H9 (cell line): ENCODE results near the gene HIPK4. TPM values are rescaled to one million over a fixed set of nuclear protein-coding genes. Genes with fewer than 3 reads are reported as not detected.

Source experiments
- DNase-seq: peaks from one replicate; pipeline ENCODE4 v3.0.0-alpha.2; 2017
- H2AFZ ChIP-seq: one replicate; pipeline ENCODE4 v1.6.1; 2013; ENCODE audit warnings: mild to moderate bottlenecking, low read length, control low read depth, moderate library complexity
- H2AK5ac ChIP-seq: 2 replicates; pipeline ENCODE4 v1.6.1; 2013; ENCODE audit warnings: low read length, control low read depth, mixed read lengths; ENCODE audit not compliant: insufficient read length
- H2BK120ac ChIP-seq: one replicate; pipeline ENCODE4 v1.6.1; 2013; ENCODE audit warnings: low read depth, mild to moderate bottlenecking, low read length, control low read depth, inconsistent platforms; ENCODE audit not compliant: poor library complexity, severe bottlenecking
- H2BK12ac ChIP-seq: 2 replicates; pipeline ENCODE4 v1.6.1; 2013; ENCODE audit warnings: low read length, control low read depth, mixed read lengths, low read depth; ENCODE audit not compliant: insufficient read length
- H2BK15ac ChIP-seq: 2 replicates; pipeline ENCODE4 v1.6.1; 2013; ENCODE audit warnings: low read depth, low read length, control low read depth
- H2BK20ac ChIP-seq: one replicate; pipeline ENCODE4 v1.6.1; 2013; ENCODE audit warnings: low read depth, mild to moderate bottlenecking, low read length, control low read depth, inconsistent platforms; ENCODE audit not compliant: poor library complexity, severe bottlenecking
- H2BK5ac ChIP-seq: 2 replicates; pipeline ENCODE4 v1.6.1; 2013; ENCODE audit warnings: low read length, control low read depth, mixed read lengths; ENCODE audit not compliant: insufficient read length
- H3K14ac ChIP-seq: 2 replicates; pipeline ENCODE4 v1.6.1; 2013; ENCODE audit warnings: low read length, control low read depth; ENCODE audit not compliant: insufficient read depth
- H3K18ac ChIP-seq: 2 replicates; pipeline ENCODE4 v1.6.1; 2013; ENCODE audit warnings: low read depth, mild to moderate bottlenecking, mixed read lengths, low read length, control low read depth; ENCODE audit not compliant: insufficient read length
- H3K23ac ChIP-seq: 2 replicates; pipeline ENCODE4 v1.6.1; 2013; ENCODE audit warnings: low read length, control low read depth, mixed read lengths, low read depth; ENCODE audit not compliant: insufficient read length
- H3K23me2 ChIP-seq: 2 replicates; pipeline ENCODE4 v1.6.1; 2013; ENCODE audit warnings: low read depth, mild to moderate bottlenecking, mixed read lengths, low read length, control low read depth; ENCODE audit not compliant: insufficient read length, poor library complexity, severe bottlenecking
- H3K27ac ChIP-seq: 2 replicates; pipeline ENCODE4 v1.5.1; 2013; ENCODE audit warnings: low read length, control low read depth, mixed read lengths, low read depth; ENCODE audit not compliant: insufficient read length
- H3K27me3 ChIP-seq: 2 replicates; pipeline ENCODE4 v1.6.1; 2013; ENCODE audit warnings: low read length, control low read depth, inconsistent platforms; ENCODE audit not compliant: insufficient read depth
- H3K4ac ChIP-seq: 2 replicates; pipeline ENCODE4 v1.6.1; 2013; ENCODE audit warnings: low read depth, mild to moderate bottlenecking, control low read depth, inconsistent platforms, low read length, moderate library complexity
- H3K4me1 ChIP-seq: 2 replicates; pipeline ENCODE4 v1.6.1; 2013; ENCODE audit warnings: low read length, control low read depth, inconsistent platforms; ENCODE audit not compliant: insufficient read depth
- H3K4me2 ChIP-seq: 2 replicates; pipeline ENCODE4 v1.6.1; 2013; ENCODE audit warnings: low read length, control low read depth, mixed read lengths; ENCODE audit not compliant: insufficient read length, insufficient read depth
- H3K56ac ChIP-seq: 2 replicates; pipeline ENCODE4 v1.6.1; 2013; ENCODE audit warnings: low read depth, mild to moderate bottlenecking, mixed read lengths, low read length, control low read depth; ENCODE audit not compliant: insufficient read length
- H3K79me1 ChIP-seq: 2 replicates; pipeline ENCODE4 v1.6.1; 2013; ENCODE audit warnings: low read depth, mild to moderate bottlenecking, moderate library complexity, low read length, control low read depth, inconsistent platforms; ENCODE audit not compliant: insufficient read depth, poor library complexity, severe bottlenecking
- H3K79me2 ChIP-seq: 2 replicates; pipeline ENCODE4 v1.6.1; 2013; ENCODE audit warnings: low read length, control low read depth, inconsistent platforms; ENCODE audit not compliant: insufficient read depth
- H3K9ac ChIP-seq: 2 replicates; pipeline ENCODE4 v1.6.1; 2013; ENCODE audit warnings: low read length, control low read depth, mixed read lengths; ENCODE audit not compliant: insufficient read length; ENCODE audit errors: extremely low read depth
- H3K9me3 ChIP-seq: one replicate; pipeline ENCODE4 v1.6.1; 2013; ENCODE audit warnings: low read depth, low read length, inconsistent platforms; ENCODE audit not compliant: control insufficient read depth
- H3T11ph ChIP-seq: one replicate; pipeline ENCODE4 v1.6.1; 2013; ENCODE audit warnings: mild to moderate bottlenecking, low read length, control low read depth, inconsistent platforms
- H4K20me1 ChIP-seq: one replicate; pipeline ENCODE4 v1.6.1; 2013; ENCODE audit not compliant: control insufficient read depth, insufficient read length, insufficient read depth
- H4K5ac ChIP-seq: 2 replicates; pipeline ENCODE4 v1.6.1; 2013; ENCODE audit warnings: low read depth, mild to moderate bottlenecking, mixed read lengths, low read length, control low read depth; ENCODE audit not compliant: insufficient read length
- H4K8ac ChIP-seq: replicated peaks from 2 replicates; pipeline ENCODE4 v1.6.1; 2013; ENCODE audit warnings: low read length, control low read depth, mixed read lengths, low read depth; ENCODE audit not compliant: insufficient read length
- H4K91ac ChIP-seq: 2 replicates; pipeline ENCODE4 v1.6.1; 2013; ENCODE audit warnings: low read depth, mild to moderate bottlenecking, moderate library complexity, mixed read lengths, low read length, control low read depth; ENCODE audit not compliant: insufficient read length
- H3K27ac Mint-ChIP-seq, 3 experiments: 2 replicates in 2 of 3; 3 replicates in 1 of 3; pipeline ENCODE4 v1.8.0; 2020 to 2021; ENCODE audit warnings: mixed read lengths in 3 of 3, mild to moderate bottlenecking in 1 of 3, moderate library complexity in 1 of 3
- H3K27me3 Mint-ChIP-seq: 2 replicates; pipeline ENCODE4 v1.8.0; 2021; ENCODE audit warnings: low read depth, mild to moderate bottlenecking, moderate library complexity, mixed read lengths
- H3K36me3 Mint-ChIP-seq, 3 experiments: 2 replicates in 2 of 3; 3 replicates in 1 of 3; pipeline ENCODE4 v1.8.0; 2020 to 2021; ENCODE audit warnings: low read depth in 3 of 3, mixed read lengths in 3 of 3; ENCODE audit not compliant: insufficient read depth in 1 of 3
- H3K4me1 Mint-ChIP-seq, 2 experiments: 2 replicates each; pipeline ENCODE4 v1.8.0; 2020; ENCODE audit warnings: mixed read lengths in 2 of 2
- H3K4me3 Mint-ChIP-seq, 2 experiments: 2 replicates in 1 of 2; 3 replicates in 1 of 2; pipeline ENCODE4 v1.8.0; 2020 to 2021; ENCODE audit warnings: mild to moderate bottlenecking in 2 of 2, mixed read lengths in 2 of 2, moderate library complexity in 1 of 2
- H3K9me3 Mint-ChIP-seq, 2 experiments: 2 replicates in 1 of 2; 3 replicates in 1 of 2; pipeline ENCODE4 v1.8.0; 2020; ENCODE audit warnings: mild to moderate bottlenecking in 2 of 2, mixed read lengths in 2 of 2, moderate library complexity in 1 of 2
- CTCF ChIP-seq: fragments of 200-600 bp; sonication (generic); conservative IDR thresholded peaks from 3 replicates; pipeline ENCODE4 v1.8.0; 2021; ENCODE audit warnings: antibody characterized with exemption, mild to moderate bottlenecking
- WGBS: extraction: QIAGEN DNeasy Blood & Tissue Kit; methylation state at CpG from one replicate; pipeline ENCODE4 v1.1.7; 2013; ENCODE audit warnings: missing lambda C conversion rate, low lambda C conversion rate, mixed read lengths; ENCODE audit not compliant: insufficient read length; ENCODE audit errors: extremely low coverage; 5-methylcytosine and 5-hydroxymethylcytosine counted together
- total RNA-seq: library from RNA; stranded (reverse); gene quantifications from 2 replicates; pipeline ENCODE4 v1.2.1, GENCODE V29; 2021

The HIPK4 gene
- total RNA-seq, 1 experiment from 2014 or later, result 0.15 TPM

GRCh38 chr19:40414542-40415535 lies 24.9 kb upstream of the HIPK4 start:
- Histone ChIP-seq H4K8ac (no peak overlapping the region), H4K91ac (no peak overlapping the region), H2BK120ac (no peak overlapping the region), H4K20me1 (no peaks in the 10 kb centered on the region), H3K27ac (no peak overlapping the region), H3K23ac (no peak overlapping the region), H2AFZ (no peak overlapping the region), H3K9me3 (no peaks in the 10 kb centered on the region), H2BK12ac (no peak overlapping the region), H3K4me1 (peaks cover 3% of the 10 kb centered on the region; the same call in 1 of the 2 replicates), H2BK5ac (no peak overlapping the region), H3K79me2 (no peaks in the 10 kb centered on the region), H2BK20ac (no peak overlapping the region), H3K4me2 (no peak overlapping the region), H3K14ac (no peak overlapping the region), H3K18ac (no peak overlapping the region), H3K4ac (no peak overlapping the region; the same call in 1 of the 2 replicates), H2BK15ac (no peak overlapping the region), H3K56ac (no peak overlapping the region), H4K5ac (no peak overlapping the region), H3K9ac (no peak overlapping the region), H2AK5ac (no peak overlapping the region), H3K23me2 (no peaks in the 10 kb centered on the region), H3K27me3 (no peaks in the 10 kb centered on the region), H3T11ph (no peak overlapping the region), H3K79me1 (no peaks in the 10 kb centered on the region)
- TF ChIP-seq CTCF, result no peak
- H3K27me3 Mint-ChIP-seq, result peaks cover 7% of the 10 kb centered on the region
- DNase-seq, result no peak
- peaks cover 23 to 49% of the 10 kb centered on the region in 2 experiments for H3K4me1 Mint-ChIP-seq
- H3K27ac Mint-ChIP-seq, result no peak overlapping the region; a peak in 1 of 7 replicates
- WGBS, result no CpG with 5 or more reads among the region's 21 CpGs
- peaks cover 0 to 2% of the 10 kb centered on the region in 2 experiments; a peak in 1 of 5 replicates for H3K9me3 Mint-ChIP-seq
- H3K36me3 Mint-ChIP-seq, result no peaks in the 10 kb centered on the region
- H3K4me3 Mint-ChIP-seq, result no peak overlapping the region
